K562 (cell line): ENCODE measurements around the gene HDHD2. TPM values are rescaled to one million over a fixed set of nuclear protein-coding genes. Genes with fewer than 3 reads are reported as not detected.

Experiments used
- ATAC-seq: fragments of 200-7000 bp; cut with Tn5 transposase; 3 replicates; pipeline ENCODE4 v1.9.1; 2020; ENCODE audit warnings: moderate library complexity
- BruUV-seq: library from RNA; stranded (reverse); fragments of 400-500 nt; replicated peaks from 2 replicates; lab custom pipeline; 2021; lab: Mats Ljungman, UMichigan
- CTCF ChIA-PET: fragments of 300-600 bp; formaldehyde crosslinking; extraction: SDS; loops from one replicate; lab custom pipeline; 2021; ENCODE audit warnings: low intra/inter-chr PET ratio; lab: Yijun Ruan, JAX
- POLR2A ChIA-PET: fragments of 300-600, 350-650 bp; sonication (Branson Sonifier 250); formaldehyde crosslinking; extraction: SDS; loops from one replicate; lab custom pipeline; 2021; ENCODE audit warnings: antibody characterized with exemption, inconsistent platforms; lab: Yijun Ruan, JAX
- DNase-seq, 4 experiments: peaks; one replicate each; pipeline versions ENCODE4 v3.0.0 to v3.0.0-alpha.2; 2011 to 2018; ENCODE audit warnings: low spot score in 3 of 4, mixed read lengths in 3 of 4; ENCODE audit errors: extremely low read depth in 1 of 4
- FAIRE-seq: peaks from 2 replicates; lab custom pipeline; 2011; peaks lifted over from hg19 to GRCh38; lab: Jason Lieb, UNC
- H2AFZ ChIP-seq: 2 replicates; pipeline ENCODE4 v1.6.0; 2011; ENCODE audit warnings: low read depth, low read length, control low read depth, inconsistent platforms
- H3K27ac ChIP-seq: fragments of 200-600 bp; 3 replicates; pipeline ENCODE4 v1.8.0; 2011; ENCODE audit warnings: low read depth, mild to moderate bottlenecking, control low read depth, inconsistent platforms, low read length, moderate library complexity, mixed read lengths; ENCODE audit errors: extremely low read depth
- H3K27me3 ChIP-seq, 2 experiments: fragments of 300-600 bp in 1 of 2; 2 replicates in 1 of 2; 3 replicates in 1 of 2; pipeline versions ENCODE4 v1.6.0 to v1.8.0; 2011; ENCODE audit warnings: inconsistent platforms in 2 of 2, low read length in 2 of 2, mild to moderate bottlenecking in 1 of 2, mixed read lengths in 1 of 2, moderate library complexity in 1 of 2; ENCODE audit not compliant: control insufficient read depth in 2 of 2, insufficient read depth in 2 of 2
- H3K36me3 ChIP-seq: fragments of 300-600 bp; 3 replicates; pipeline ENCODE4 v1.8.0; 2011; ENCODE audit warnings: mild to moderate bottlenecking, low read length, inconsistent platforms; ENCODE audit not compliant: control insufficient read depth, insufficient read depth
- H3K4me1 ChIP-seq, 2 experiments: fragments of 200-600 bp in 1 of 2; replicated peaks in 1 of 2; 2 replicates in 1 of 2; 3 replicates in 1 of 2; pipeline versions ENCODE4 v1.5.1 to v1.8.0; 2011; ENCODE audit warnings: inconsistent platforms in 2 of 2, low read length in 2 of 2, mild to moderate bottlenecking in 1 of 2, mixed read lengths in 1 of 2, moderate library complexity in 1 of 2; ENCODE audit not compliant: control insufficient read depth in 2 of 2, insufficient read depth in 2 of 2
- H3K4me2 ChIP-seq: 2 replicates; pipeline ENCODE4 v1.6.1; 2011; ENCODE audit warnings: low read length, control low read depth, inconsistent platforms, mixed read lengths; ENCODE audit not compliant: insufficient read depth
- H3K4me3 ChIP-seq: fragments of 200-600 bp; sonication (generic), shearing (Covaris generic); 2 replicates; pipeline ENCODE4 v1.5.1; 2016; ENCODE audit warnings: control low read depth, inconsistent platforms
- H3K79me2 ChIP-seq: fragments of 200-600 bp; 3 replicates; pipeline ENCODE4 v1.8.0; 2011; ENCODE audit warnings: low read length, inconsistent platforms; ENCODE audit not compliant: control insufficient read depth, insufficient read depth
- H3K9ac ChIP-seq, 2 experiments: 2 replicates each; pipeline versions ENCODE4 v1.6.0 to v1.6.1; 2011; ENCODE audit warnings: low read depth in 2 of 2, low read length in 2 of 2, control low read depth in 1 of 2, inconsistent platforms in 1 of 2, mild to moderate bottlenecking in 1 of 2, mixed read lengths in 1 of 2; ENCODE audit not compliant: insufficient read depth in 1 of 2
- H3K9me1 ChIP-seq: one replicate; pipeline ENCODE4 v1.6.0; 2011; ENCODE audit warnings: inconsistent platforms, mild to moderate bottlenecking, low read length, moderate library complexity; ENCODE audit not compliant: control insufficient read depth, insufficient read depth
- H3K9me3 ChIP-seq: replicated peaks from 2 replicates; pipeline ENCODE4 v1.5.1; 2011; ENCODE audit warnings: low read depth, low read length, inconsistent platforms; ENCODE audit not compliant: control insufficient read depth, insufficient read depth
- H4K20me1 ChIP-seq: replicated peaks from 2 replicates; pipeline ENCODE4 v1.6.1; 2011; ENCODE audit warnings: low read length, inconsistent platforms, mixed read lengths; ENCODE audit not compliant: control insufficient read depth, insufficient read depth
- BCL6 ChIP-seq: fragments of 250-450 bp; sonication (Bioruptor Pico); IDR thresholded peaks from 2 replicates; pipeline ENCODE4 v1.4.0; 2020
- CEBPG ChIP-seq, 3 experiments: fragments of 200-800 bp in 1 of 3; sonication (Bioruptor generic) in 1 of 3; sonication (generic) in 1 of 3; formaldehyde crosslinking in 1 of 3; IDR thresholded peaks in 2 of 3; conservative IDR thresholded peaks in 1 of 3; 2 replicates each; pipeline versions ENCODE4 v1.6.1 to v1.8.0; 2016 to 2022; ENCODE audit warnings: missing compliant biosample characterization in 2 of 3, missing genetic modification characterization in 2 of 3, mild to moderate bottlenecking in 1 of 3, missing genetic modification reagents in 1 of 3
- KAT7 ChIP-seq: sonication (generic); formaldehyde crosslinking; IDR thresholded peaks from 2 replicates; pipeline ENCODE4 v1.8.0; 2022; ENCODE audit warnings: missing genetic modification reagents, mild to moderate bottlenecking, borderline replicate concordance
- NONO ChIP-seq, 2 experiments: fragments of 200-400 bp in 1 of 2; fragments of 450-650 bp in 1 of 2; formaldehyde crosslinking in 1 of 2; IDR thresholded peaks; 2 replicates each; pipeline ENCODE4 v1.6.1; 2017; ENCODE audit warnings: low read depth in 2 of 2, mild to moderate bottlenecking in 2 of 2, moderate library complexity in 2 of 2, low read length in 1 of 2
- PHB ChIP-seq: fragments of 250-450 bp; sonication (Bioruptor Pico); IDR thresholded peaks from 2 replicates; pipeline ENCODE4 v1.5.0; 2021
- TBP ChIP-seq: optimal IDR thresholded peaks from 2 replicates; pipeline ENCODE3; 2011; ENCODE audit warnings: low read depth, low read length, improper control_type of control experiment
- WHSC1 ChIP-seq: IDR thresholded peaks from one replicate; pipeline ENCODE4 v1.6.1; 2012; ENCODE audit warnings: low read length, control low read depth, inconsistent platforms
- ZC3H8 ChIP-seq: fragments of 450-650 bp; IDR thresholded peaks from 2 replicates; pipeline ENCODE4 v1.6.1; 2017
- ZKSCAN1 ChIP-seq: fragments of 150-350 bp; IDR thresholded peaks from 2 replicates; pipeline ENCODE4 v1.6.1; 2016; ENCODE audit warnings: low read depth, low read length
- ZNF282 ChIP-seq: sonication (generic); formaldehyde crosslinking; IDR thresholded peaks from 2 replicates; pipeline ENCODE4 v1.8.1; 2023; ENCODE audit warnings: missing genetic modification reagents
- WGBS: fragments of 100-300 bp; shearing (Covaris generic); methylation state at CpG from one replicate; pipeline ENCODE4 v1.1.6; 2016; ENCODE audit warnings: low coverage, mixed read lengths; ENCODE audit not compliant: insufficient coverage; ENCODE audit errors: missing lambda C conversion rate; 5-methylcytosine and 5-hydroxymethylcytosine counted together
- in situ Hi-C: fragments of 300-500 bp; cut with MboI; formaldehyde crosslinking; loops from 4 replicates; pipeline ENCODE4 v1.15.0; 2018; ENCODE audit warnings: inconsistent platforms, mixed read lengths
- intact Hi-C: fragments of 100-400 bp; cut with micrococcal nuclease; formaldehyde crosslinking; loops from 2 replicates; pipeline ENCODE4 v1.14.2; 2022
- polyA plus RNA-seq, 8 experiments: library from polyadenylated mRNA; depleted of rRNA in 4 of 8; stranded (reverse) in 5 of 8; unstranded in 3 of 8; fragments of >200 nt; fragmentation: Nextera tagmentation in 2 of 8; fragmentation: Illumina TruSeq in 1 of 8; extraction: Ambion mirVana in 2 of 8; extraction: Trizol in 1 of 8; gene quantifications; 2 replicates each; pipeline versions ENCODE4 v1.2.1 to v1.2.3, GENCODE V29; 2011 to 2014; ENCODE audit warnings: inconsistent platforms in 1 of 8, missing spikeins in 1 of 8
- total RNA-seq, 7 experiments: library from RNA; depleted of rRNA in 6 of 7; stranded (reverse); fragments of >200 nt in 6 of 7; fragmentation: Illumina TruSeq in 2 of 7; extraction: Trizol in 2 of 7; gene quantifications; 2 replicates each; pipeline versions ENCODE4 v1.2.1 to v1.2.3, GENCODE V29; 2011 to 2021; ENCODE audit warnings: low replicate concordance in 1 of 7
- TF ChIP-seq, protein P1 (sequence below): fragments of 450-650 bp; IDR thresholded peaks from 2 replicates; pipeline ENCODE4 v1.6.1; 2016; ENCODE audit warnings: borderline replicate concordance
- TF ChIP-seq, protein P2 (sequence below): fragments of 250-450 bp; sonication (Bioruptor Pico); IDR thresholded peaks from 2 replicates; pipeline ENCODE4 v1.5.1; 2021; ENCODE audit warnings: mild to moderate bottlenecking
- TF ChIP-seq, protein P3 (sequence below): fragments of 250-450 bp; sonication (Bioruptor Pico); IDR thresholded peaks from 2 replicates; pipeline ENCODE4 v1.8.0; 2021; ENCODE audit warnings: borderline replicate concordance, mild to moderate bottlenecking, moderate library complexity; ENCODE audit not compliant: poor library complexity, severe bottlenecking
- TF ChIP-seq, protein P4 (sequence below): fragments of 250-450 bp; sonication (Bioruptor Pico); IDR thresholded peaks from 2 replicates; pipeline ENCODE4 v1.5.0; 2021

The HDHD2 gene
- total and polyA plus RNA-seq, 9 of the 15 experiments (the other 6 are each of a cell fraction or from before 2014, with no cell fraction given), result 6.8 to 25.2 (median 21.5) TPM

DNA sequence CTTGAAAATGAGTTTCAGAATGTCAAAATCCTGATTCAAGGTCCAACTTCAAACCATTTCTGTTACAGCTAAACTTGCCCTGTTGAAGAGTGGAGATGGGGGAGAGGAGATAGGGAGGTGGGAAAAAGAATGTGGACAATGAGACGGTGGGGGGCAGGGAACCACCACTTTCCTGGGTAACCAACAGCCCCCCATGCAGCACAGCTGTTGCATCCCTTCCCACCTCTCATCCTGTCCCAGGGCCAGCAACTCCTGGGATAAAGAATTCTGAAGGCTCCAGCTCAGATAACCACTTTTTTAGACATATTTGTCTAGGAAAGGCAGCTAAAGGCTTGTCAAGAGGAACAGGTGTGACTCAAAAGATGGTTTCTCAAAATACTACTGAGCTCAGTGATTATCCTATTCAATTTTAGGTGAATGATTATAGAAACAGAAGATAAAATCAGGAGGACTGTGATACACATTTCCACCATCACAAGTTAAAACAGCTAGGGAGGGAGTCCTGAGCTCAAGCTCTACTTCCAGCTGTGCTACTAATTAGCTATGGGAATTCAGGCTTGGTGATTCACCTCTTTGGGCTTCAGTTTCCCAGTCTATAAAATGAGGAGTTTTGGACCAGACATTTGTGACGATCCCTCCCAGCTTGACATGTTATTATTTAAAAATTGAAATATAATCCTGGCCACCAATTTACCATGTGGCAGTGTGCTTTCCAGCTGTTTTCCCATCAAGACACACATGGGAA is 36.3 kb downstream of the HDHD2 start (continued):
- TF ChIP-seq, protein P1, sequence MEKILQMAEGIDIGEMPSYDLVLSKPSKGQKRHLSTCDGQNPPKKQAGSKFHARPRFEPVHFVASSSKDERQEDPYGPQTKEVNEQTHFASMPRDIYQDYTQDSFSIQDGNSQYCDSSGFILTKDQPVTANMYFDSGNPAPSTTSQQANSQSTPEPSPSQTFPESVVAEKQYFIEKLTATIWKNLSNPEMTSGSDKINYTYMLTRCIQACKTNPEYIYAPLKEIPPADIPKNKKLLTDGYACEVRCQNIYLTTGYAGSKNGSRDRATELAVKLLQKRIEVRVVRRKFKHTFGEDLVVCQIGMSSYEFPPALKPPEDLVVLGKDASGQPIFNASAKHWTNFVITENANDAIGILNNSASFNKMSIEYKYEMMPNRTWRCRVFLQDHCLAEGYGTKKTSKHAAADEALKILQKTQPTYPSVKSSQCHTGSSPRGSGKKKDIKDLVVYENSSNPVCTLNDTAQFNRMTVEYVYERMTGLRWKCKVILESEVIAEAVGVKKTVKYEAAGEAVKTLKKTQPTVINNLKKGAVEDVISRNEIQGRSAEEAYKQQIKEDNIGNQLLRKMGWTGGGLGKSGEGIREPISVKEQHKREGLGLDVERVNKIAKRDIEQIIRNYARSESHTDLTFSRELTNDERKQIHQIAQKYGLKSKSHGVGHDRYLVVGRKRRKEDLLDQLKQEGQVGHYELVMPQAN, result no peak
- TF ChIP-seq, protein P2, sequence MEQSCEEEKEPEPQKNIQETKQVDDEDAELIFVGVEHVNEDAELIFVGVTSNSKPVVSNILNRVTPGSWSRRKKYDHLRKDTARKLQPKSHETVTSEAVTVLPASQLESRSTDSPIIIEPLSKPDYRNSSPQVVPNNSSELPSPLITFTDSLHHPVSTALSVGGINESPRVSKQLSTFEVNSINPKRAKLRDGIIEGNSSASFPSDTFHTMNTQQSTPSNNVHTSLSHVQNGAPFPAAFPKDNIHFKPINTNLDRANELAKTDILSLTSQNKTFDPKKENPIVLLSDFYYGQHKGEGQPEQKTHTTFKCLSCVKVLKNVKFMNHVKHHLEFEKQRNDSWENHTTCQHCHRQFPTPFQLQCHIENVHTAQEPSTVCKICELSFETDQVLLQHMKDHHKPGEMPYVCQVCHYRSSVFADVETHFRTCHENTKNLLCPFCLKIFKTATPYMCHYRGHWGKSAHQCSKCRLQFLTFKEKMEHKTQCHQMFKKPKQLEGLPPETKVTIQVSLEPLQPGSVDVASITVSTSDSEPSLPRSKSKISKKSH (CRISPR knock-in tag), result no peak
- TF ChIP-seq ZNF282 (CRISPR knock-in tag) (no peak), WHSC1 (no peak)

DNA sequence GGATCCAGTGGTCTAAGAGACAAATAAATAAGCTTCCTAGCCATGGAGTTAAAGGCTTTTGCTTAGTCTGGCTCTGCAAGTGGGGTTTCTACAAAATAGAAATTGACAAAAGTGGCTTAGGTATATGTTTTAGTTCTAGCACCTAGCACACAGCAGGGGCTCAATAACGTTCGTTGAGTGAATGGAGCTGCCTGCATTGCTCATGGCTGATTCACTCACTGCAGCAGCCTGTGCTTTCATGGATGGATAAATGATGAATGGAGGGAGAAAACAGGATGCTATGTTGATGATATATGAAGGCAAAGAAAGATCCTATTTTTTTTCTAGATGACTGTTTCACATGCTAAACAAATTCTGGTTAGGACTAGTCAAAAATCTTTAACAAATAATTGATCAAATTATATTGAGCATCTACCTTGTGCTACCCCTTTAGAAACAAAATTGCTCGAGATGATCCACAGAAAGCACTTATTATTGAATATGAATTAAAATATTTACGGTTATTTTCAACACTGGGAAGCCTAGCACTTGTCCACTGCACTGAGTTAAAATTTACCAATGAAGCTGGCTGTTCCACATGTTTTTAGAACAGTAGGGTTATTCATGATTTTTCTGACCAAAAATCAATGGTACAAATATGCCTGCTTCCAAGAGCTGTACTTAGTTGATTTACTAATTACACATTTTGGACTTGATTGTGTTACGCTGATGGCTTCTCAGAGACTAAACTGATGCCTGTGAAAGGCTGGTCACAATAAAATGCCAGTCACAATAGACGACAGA is 39.6 kb downstream of the HDHD2 start:
- Histone ChIP-seq H3K4me2 (no peak overlapping the region), H3K36me3 (peaks cover 53% of the 10 kb centered on the region; the same call in 2 of the 3 replicates), H4K20me1 (no peaks in the 10 kb centered on the region), H3K9me1 (no peaks in the 10 kb centered on the region), H3K9me3 (no peaks in the 10 kb centered on the region), H3K4me1 (no peaks in the 10 kb centered on the region), H3K9ac (no peak overlapping the region), H3K27ac (no peak overlapping the region), H3K27me3 (no peaks in the 10 kb centered on the region), H3K79me2 (no peaks in the 10 kb centered on the region), H2AFZ (no peak overlapping the region), H3K4me3 (no peak overlapping the region)
- BruUV-seq, result no TSS peak
- POLR2A ChIA-PET, result no interaction called here
- CTCF ChIA-PET, result no interaction called here
- WGBS, result 78% methylated on average over 6 of the region's 6 CpGs
- FAIRE-seq (no peak), DNase-seq (no peak), ATAC-seq (no peak)
- in situ Hi-C loops, result no loop called here
- intact Hi-C loops, result no loop called here
- no peak for TF ChIP-seq BCL6 (CRISPR knock-in tag)
- TF ChIP-seq ZC3H8, result no peak
- TF ChIP-seq CEBPG (CRISPR knock-in tag; IDR thresholded peaks at IDR 0.05), result no peak
- TF ChIP-seq CEBPG (tag; conservative IDR thresholded peaks at IDR 0.05 in 1 of 2, IDR thresholded peaks at IDR 0.05 in 1 of 2), result no peak
- TF ChIP-seq, protein P3, sequence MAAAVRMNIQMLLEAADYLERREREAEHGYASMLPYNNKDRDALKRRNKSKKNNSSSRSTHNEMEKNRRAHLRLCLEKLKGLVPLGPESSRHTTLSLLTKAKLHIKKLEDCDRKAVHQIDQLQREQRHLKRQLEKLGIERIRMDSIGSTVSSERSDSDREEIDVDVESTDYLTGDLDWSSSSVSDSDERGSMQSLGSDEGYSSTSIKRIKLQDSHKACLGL (CRISPR knock-in tag), result no peak
- TF ChIP-seq TBP, result no peak
- TF ChIP-seq, protein P4, sequence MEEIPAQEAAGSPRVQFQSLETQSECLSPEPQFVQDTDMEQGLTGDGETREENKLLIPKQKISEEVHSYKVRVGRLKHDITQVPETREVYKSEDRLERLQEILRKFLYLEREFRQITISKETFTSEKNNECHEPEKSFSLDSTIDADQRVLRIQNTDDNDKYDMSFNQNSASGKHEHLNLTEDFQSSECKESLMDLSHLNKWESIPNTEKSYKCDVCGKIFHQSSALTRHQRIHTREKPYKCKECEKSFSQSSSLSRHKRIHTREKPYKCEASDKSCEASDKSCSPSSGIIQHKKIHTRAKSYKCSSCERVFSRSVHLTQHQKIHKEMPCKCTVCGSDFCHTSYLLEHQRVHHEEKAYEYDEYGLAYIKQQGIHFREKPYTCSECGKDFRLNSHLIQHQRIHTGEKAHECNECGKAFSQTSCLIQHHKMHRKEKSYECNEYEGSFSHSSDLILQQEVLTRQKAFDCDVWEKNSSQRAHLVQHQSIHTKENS (CRISPR knock-in tag), result no peak
- TF ChIP-seq PHB (CRISPR knock-in tag), result no peak
- no peak for TF ChIP-seq KAT7 (CRISPR knock-in tag)
- TF ChIP-seq ZKSCAN1, result no peak
- TF ChIP-seq NONO (IDR thresholded peaks at IDR 0.05; ENCODE audit: low read depth in 2 of 2, low read length in 1 of 2), result no peak
